Melanocyte of skin (primary cell): ENCODE measurements around the gene APEH. TPM values are rescaled to one million over a fixed set of nuclear protein-coding genes. Genes with fewer than 3 reads are reported as not detected.

Experiments used
- small RNA-seq, 2 donors: library from RNA; depleted of rRNA; stranded (forward); fragments of <200 nt; gene quantifications; one replicate each; pipeline ENCODE3, GENCODE V24; 2012
- total RNA-seq, 2 donors: library from RNA; depleted of rRNA; stranded (reverse); fragments of >200 nt; gene quantifications; 2 replicates each; pipeline ENCODE4 v1.2.3, GENCODE V29; 2012

The APEH gene
- 100 to 1,000 TPM; 131 to 161 TPM for total RNA-seq

GRCh38 chr3:49673715-49674496 is at the start of gene APEH:
APEH (plus strand) TSS chr3:49674351; CDS start chr3:49674402, 51 bp downstream.

GRCh38 chr3:49689046-49689907 is 15.1 kb downstream of the APEH start, which contains the start of the genes MST1 and RNF123:
MST1 (minus strand) TSS chr3:49689474; CDS start chr3:49688691, 783 bp downstream.
RNF123 (plus strand) TSS chr3:49689557; CDS start chr3:49691166, 1,609 bp downstream.

DNA sequence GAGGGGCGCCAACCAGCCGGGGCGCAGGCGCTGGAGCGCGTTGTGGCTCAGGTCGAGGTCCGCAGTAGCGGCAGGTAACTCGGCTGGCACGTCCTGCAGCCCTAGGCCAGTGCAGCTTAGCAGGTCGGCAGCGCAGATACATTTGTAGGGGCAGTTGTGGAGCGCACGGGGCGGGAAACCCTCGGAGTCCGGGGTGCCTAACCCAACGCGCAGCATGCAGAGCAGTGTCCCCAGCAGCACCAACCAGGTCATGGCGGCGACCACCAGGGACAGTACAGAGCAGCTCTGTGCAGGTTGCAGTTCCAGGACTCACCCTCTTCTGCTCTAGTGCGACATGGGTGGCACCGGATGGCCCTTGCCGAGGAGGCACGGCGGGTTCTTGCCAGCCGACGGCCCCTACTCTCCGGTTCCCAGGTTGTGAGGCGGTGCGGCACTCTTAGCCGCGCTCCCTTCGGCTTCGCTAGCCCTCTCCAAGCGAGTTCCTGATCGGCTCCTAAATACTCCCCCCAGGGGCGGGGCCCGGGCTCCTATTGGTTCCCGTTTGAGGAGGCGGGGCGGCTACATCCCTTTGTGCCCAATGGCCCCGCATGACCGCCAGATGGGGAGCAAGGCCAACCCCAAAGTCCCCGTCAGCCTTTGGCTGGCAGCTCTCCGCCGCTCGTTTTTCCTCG is 45.2 kb downstream of the APEH start, which contains the start of gene AMIGO3:
AMIGO3 (minus strand) TSS at position 471 of the 671 bp plus-strand sequence; CDS start at position 252, 219 bp downstream.

GRCh38 chr3:49723628-49724551 is 49.7 kb downstream of the APEH start, which contains the start of gene GMPPB:
GMPPB (minus strand) TSS chr3:49723951; CDS start chr3:49723726, 225 bp downstream.

Small RNAs within 50 kb of the gene (small RNA-seq; reads per million reads assigned to genes)
- gene AMIGO3: 0 reads per million in 2 donors

Other genes with a start within 250 kb of the APEH start
- gene NICN1, start 245.0 kb upstream of the APEH start, total RNA-seq: 1 to 10 TPM; 7.6 to 7.7 TPM
- 10 to 100 TPM; 78.1 to 88.9 TPM for gene DAG1, start 204.1 kb upstream of the APEH start, total RNA-seq
- gene BSN, start 119.9 kb upstream of the APEH start, total RNA-seq: under 1 TPM; under 0.01 TPM
- 1 to 10 TPM; 2.0 to 6.9 TPM for gene MST1, start 15.1 kb downstream of the APEH start, total RNA-seq
- gene RNF123, start 15.2 kb downstream of the APEH start, total RNA-seq: 10 to 100 TPM; 29.6 to 30.0 TPM
- under 1 TPM; 0.33 to 0.69 TPM for gene AMIGO3, start 45.3 kb downstream of the APEH start, total RNA-seq
- 10 to 100 TPM; 20.3 to 31.6 TPM for gene GMPPB, start 49.6 kb downstream of the APEH start, total RNA-seq
- gene IP6K1, start 112.2 kb downstream of the APEH start, total RNA-seq: 10 to 100 TPM; 67.3 to 74.3 TPM
- under 1 TPM in 1 of 2 donors, not detected in 1; under 0.01 TPM for gene CDHR4, start 125.5 kb downstream of the APEH start, total RNA-seq
- 10 to 100 TPM in 1 of 2 donors, 1 to 10 TPM in 1; 5.9 to 13.7 TPM for gene INKA1, start 128.9 kb downstream of the APEH start, total RNA-seq
- gene UBA7, start 139.6 kb downstream of the APEH start, total RNA-seq: 100 to 1,000 TPM; 112 to 122 TPM
- gene TRAIP, start 182.2 kb downstream of the APEH start, total RNA-seq: 10 to 100 TPM in 1 of 2 donors, 1 to 10 TPM in 1; 5.5 to 11.3 TPM
- under 1 TPM in 1 of 2 donors, not detected in 1; 0.34 TPM for gene CAMKV, start 195.6 kb downstream of the APEH start, total RNA-seq
- 1 to 10 TPM in 1 of 2 donors, under 1 TPM in 1; 0.33 to 3.4 TPM for gene MST1R, start 229.5 kb downstream of the APEH start, total RNA-seq